IgD-negative memory B cell (primary cell): Measurements from ENCODE around the gene PGRMC2. TPM values are rescaled to one million over a fixed set of nuclear protein-coding genes. Genes with fewer than 3 reads are reported as not detected.
"Not testable (repeated sequence)": the region's sequence is repeated elsewhere in the genome, so short reads cannot be mapped to it uniquely, and the experiment has no call there.

ENCODE experiments used
- H3K27ac Mint-ChIP-seq, 3 donors: one replicate each; pipeline ENCODE4 v1.8.0; 2020 to 2022; ENCODE audit warnings: mild to moderate bottlenecking in 3 of 3, mixed read lengths in 3 of 3, moderate library complexity in 1 of 3
- H3K27me3 Mint-ChIP-seq: one replicate; pipeline ENCODE4 v1.8.0; 2021; ENCODE audit warnings: mixed read lengths
- H3K36me3 Mint-ChIP-seq: one replicate; pipeline ENCODE4 v1.8.0; 2020; ENCODE audit warnings: mild to moderate bottlenecking, mixed read lengths
- H3K4me1 Mint-ChIP-seq, 3 donors: one replicate each; pipeline ENCODE4 v1.8.0; 2020 to 2022; ENCODE audit warnings: mixed read lengths in 3 of 3, mild to moderate bottlenecking in 1 of 3
- H3K4me3 Mint-ChIP-seq, 4 donors: one replicate each; pipeline ENCODE4 v1.8.0; 2020 to 2022; ENCODE audit warnings: mild to moderate bottlenecking in 4 of 4, mixed read lengths in 4 of 4, moderate library complexity in 3 of 4
- H3K9me3 Mint-ChIP-seq, 3 donors: one replicate each; pipeline ENCODE4 v1.8.0; 2020 to 2021; ENCODE audit warnings: mixed read lengths in 3 of 3, mild to moderate bottlenecking in 1 of 3
- polyA plus RNA-seq: library from polyadenylated mRNA; unstranded; fragments of 300-500 nt; fragmentation: Illumina TruSeq; gene quantifications from one replicate; pipeline ENCODE4 v1.2.3, GENCODE V29; 2021

The PGRMC2 gene
- polyA plus RNA-seq, 1 donor from 2014 or later = 16.6 TPM

DNA sequence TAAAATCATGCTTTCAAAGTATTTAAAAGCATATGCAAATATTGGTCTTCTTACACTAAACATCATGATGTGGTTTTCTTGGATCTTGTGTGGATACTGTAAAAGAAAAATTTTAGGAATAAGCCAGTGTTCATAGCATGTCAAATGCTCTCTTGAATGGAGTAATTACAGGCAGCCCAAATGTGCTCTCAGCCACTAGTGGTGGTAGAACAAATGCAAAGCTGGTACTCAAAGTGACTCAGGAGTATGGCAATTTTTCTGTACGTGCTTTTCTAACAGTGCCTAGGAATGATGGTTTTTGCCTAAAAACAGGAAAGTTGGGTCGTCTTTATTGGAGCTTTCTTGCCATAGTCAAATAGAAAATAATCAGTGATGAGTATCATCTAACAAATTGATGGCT, 19.9 kb downstream of the PGRMC2 start:
- H3K9me3 Mint-ChIP-seq = peaks cover 5 to 20% (median 6%) of the 10 kb centered on the region in 3 donors
- H3K36me3 Mint-ChIP-seq = peaks cover 2% of the 10 kb centered on the region

DNA sequence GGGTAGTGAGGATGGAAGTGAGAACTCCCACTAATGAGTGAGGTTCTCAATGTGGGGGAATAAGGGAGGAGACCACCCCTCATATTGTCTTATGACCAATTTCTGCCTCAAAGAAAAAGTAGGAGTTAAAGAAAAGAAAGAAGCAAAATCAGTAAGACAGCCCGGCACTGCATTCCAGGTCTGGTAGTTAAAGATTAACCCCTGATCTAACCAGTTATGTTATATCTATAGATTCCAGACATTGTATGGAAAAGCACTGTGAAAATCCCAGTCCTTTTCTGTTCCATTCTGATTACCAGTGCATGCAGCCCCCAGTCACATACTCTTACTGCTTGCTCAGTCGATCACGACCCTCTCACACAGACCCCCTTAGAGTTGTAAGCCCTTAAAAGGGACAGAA, 20.4 kb downstream of the PGRMC2 start:
- Mint-ChIP-seq H3K27ac (peak overlapping the region in 1 of 3 donors; percentile 42), H3K9me3 (peaks cover 5 to 20% (median 6%) of the 10 kb centered on the region in 3 donors)
- H3K27me3 Mint-ChIP-seq, H3K4me1 Mint-ChIP-seq, H3K36me3 Mint-ChIP-seq, H3K4me3 Mint-ChIP-seq: not testable (repeated sequence)

More for the DNA sequence above, 19.9 kb downstream of the PGRMC2 start:
- Mint-ChIP-seq H3K27me3 (no peaks in the 10 kb centered on the region), H3K4me1 (peaks cover 0 to 1% (median 0%) of the 10 kb centered on the region in 3 donors), H3K27ac (no peak overlapping the region), H3K4me3 (no peak overlapping the region)

- Mint-ChIP-seq H3K27ac (peak overlapping the region in 1 of 3 donors; percentile 59), H3K9me3 (peaks cover 5 to 20% (median 6%) of the 10 kb centered on the region in 3 donors)
- not testable (repeated sequence) for H3K4me3 Mint-ChIP-seq, H3K4me1 Mint-ChIP-seq, H3K36me3 Mint-ChIP-seq, H3K27me3 Mint-ChIP-seq
Measured at GRCh38 chr4:128265550-128265949, 22.1 kb downstream of the PGRMC2 start.

- H3K4me1 Mint-ChIP-seq, H3K27ac Mint-ChIP-seq, H3K36me3 Mint-ChIP-seq, H3K27me3 Mint-ChIP-seq, H3K9me3 Mint-ChIP-seq, H3K4me3 Mint-ChIP-seq: not testable (repeated sequence)
Measured at GRCh38 chr4:128259889-128260288, 27.7 kb downstream of the PGRMC2 start.

GRCh38 chr4:128258166-128258565, 29.4 kb downstream of the PGRMC2 start:
- not testable (repeated sequence) for H3K27ac Mint-ChIP-seq, H3K4me1 Mint-ChIP-seq, H3K4me3 Mint-ChIP-seq, H3K9me3 Mint-ChIP-seq, H3K36me3 Mint-ChIP-seq
- peaks cover 13% of the 10 kb centered on the region for H3K27me3 Mint-ChIP-seq

DNA sequence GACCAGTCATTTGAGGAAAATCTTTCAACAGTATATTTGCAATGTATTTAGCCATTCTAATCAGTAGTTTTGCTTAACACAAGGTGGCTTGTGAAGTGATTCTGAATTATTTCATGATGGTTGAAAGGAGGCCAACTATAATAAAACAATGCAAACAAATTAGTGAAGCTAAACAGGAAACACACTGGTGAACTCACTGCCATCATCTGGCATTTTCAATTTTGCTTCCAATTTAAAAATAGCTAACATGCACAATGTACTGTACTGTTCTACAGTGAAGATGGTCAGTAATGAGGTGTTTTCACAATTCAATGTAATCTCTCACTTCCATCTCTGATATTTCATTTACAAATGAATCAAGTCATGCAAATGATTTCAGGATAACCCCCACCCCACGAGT, 31.1 kb downstream of the PGRMC2 start:
- Mint-ChIP-seq H3K27ac (no peak overlapping the region), H3K9me3 (peaks cover 0 to 5% (median 0%) of the 10 kb centered on the region in 3 donors), H3K4me3 (no peak overlapping the region), H3K27me3 (peaks cover 13% of the 10 kb centered on the region), H3K4me1 (peaks cover 0 to 2% (median 0%) of the 10 kb centered on the region in 3 donors), H3K36me3 (no peaks in the 10 kb centered on the region)

DNA sequence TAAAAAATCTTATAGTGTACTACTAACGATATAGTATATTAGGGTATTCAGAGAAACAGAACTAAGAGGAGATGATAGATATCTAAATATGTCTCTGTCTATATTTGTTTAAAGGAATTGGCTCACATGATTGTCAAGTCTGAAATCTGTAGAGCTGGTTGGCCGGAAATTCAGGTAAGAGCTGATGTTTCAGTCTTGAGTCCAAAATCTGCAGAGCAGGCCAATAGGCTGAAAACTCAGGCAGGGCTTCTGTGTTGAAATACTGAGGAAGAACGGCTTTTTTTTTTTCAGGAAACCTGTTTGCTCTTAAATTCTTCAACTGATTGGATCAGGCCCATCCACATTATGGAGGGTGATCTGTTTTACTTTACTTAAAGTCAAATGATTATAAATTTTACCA, 31.7 kb downstream of the PGRMC2 start:
- Mint-ChIP-seq H3K4me1 (peaks cover 0 to 2% (median 0%) of the 10 kb centered on the region in 3 donors), H3K27me3 (peaks cover 13% of the 10 kb centered on the region), H3K9me3 (peaks cover 0 to 5% (median 0%) of the 10 kb centered on the region in 3 donors), H3K4me3 (no peak overlapping the region), H3K27ac (peak overlapping the region in 1 of 3 donors; percentile 40), H3K36me3 (no peaks in the 10 kb centered on the region)

DNA sequence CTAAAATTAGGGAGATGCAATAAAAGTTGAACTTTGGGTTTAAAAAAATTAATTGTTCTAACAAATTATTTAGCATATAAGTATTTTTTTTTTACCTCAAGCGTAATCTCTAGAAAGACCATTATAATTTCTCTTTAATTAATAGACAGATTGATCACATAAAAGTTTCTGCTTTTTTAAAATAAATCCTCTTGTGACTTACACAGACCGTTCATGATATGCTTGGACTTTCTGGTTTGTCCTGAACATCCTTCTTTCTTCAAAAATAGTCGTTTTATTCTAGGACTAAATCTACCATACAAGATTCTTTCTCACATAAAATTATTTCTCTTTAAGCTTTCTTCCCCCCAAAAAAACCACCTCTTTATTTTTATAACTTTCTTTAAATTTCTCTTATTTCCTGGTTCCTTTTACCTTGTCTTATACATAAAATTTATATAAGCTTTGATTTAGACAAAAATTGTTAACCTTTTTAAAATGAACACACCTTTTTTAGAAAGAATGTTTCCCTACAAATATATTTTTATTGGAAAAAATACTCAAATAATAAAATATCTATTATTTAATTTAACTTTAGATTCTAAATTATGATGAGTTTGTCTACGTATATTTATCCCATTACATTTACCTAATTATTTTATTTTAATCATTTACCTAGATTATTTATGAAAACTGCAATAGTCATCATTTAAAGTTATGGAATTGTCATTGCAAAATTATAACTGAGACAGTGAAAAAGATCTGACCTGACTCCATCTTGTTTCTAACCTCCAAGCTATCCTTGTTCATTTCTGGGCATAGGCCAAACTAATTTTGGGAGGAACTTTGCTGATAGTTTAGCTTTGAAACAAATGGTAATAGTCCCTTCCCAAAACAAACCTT, 37.6 kb downstream of the PGRMC2 start:
- peaks cover 0 to 2% (median 0%) of the 10 kb centered on the region in 3 donors for H3K4me1 Mint-ChIP-seq
- peaks cover 1% of the 10 kb centered on the region for H3K36me3 Mint-ChIP-seq
- peaks cover 6% of the 10 kb centered on the region for H3K27me3 Mint-ChIP-seq
- peaks cover 1 to 14% (median 4%) of the 10 kb centered on the region in 3 donors for H3K9me3 Mint-ChIP-seq
- no peak overlapping the region for H3K27ac Mint-ChIP-seq
- no peak overlapping the region for H3K4me3 Mint-ChIP-seq

- peaks cover 1% of the 10 kb centered on the region for H3K36me3 Mint-ChIP-seq
- H3K4me3 Mint-ChIP-seq = no peak overlapping the region
- H3K27ac Mint-ChIP-seq = no peak overlapping the region
- peaks cover 1 to 12% (median 4%) of the 10 kb centered on the region in 3 donors for H3K9me3 Mint-ChIP-seq
- peaks cover 0 to 2% (median 0%) of the 10 kb centered on the region in 3 donors for H3K4me1 Mint-ChIP-seq
- H3K27me3 Mint-ChIP-seq = peaks cover 2% of the 10 kb centered on the region
Measured at GRCh38 chr4:128247906-128248305, 39.7 kb downstream of the PGRMC2 start.

DNA sequence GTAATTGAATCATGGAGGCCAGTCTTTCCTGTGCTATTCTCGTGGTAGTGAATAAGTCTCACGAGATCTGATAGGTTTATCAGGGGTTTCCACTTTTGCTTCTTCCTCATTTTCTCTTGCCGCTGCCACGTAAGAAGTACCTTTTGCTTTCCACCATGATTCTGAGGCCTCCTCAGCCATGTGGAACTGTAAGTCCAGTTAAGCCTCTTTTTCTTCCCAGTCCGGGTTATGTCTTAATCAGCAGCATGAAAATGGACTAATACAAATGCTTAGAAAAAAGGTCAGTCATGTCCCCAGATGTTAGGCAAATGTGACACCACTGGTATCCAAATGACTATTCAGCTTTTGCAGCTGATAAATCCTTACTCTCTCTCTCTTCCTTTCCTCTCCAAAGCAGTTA, 42.2 kb downstream of the PGRMC2 start:
- Mint-ChIP-seq H3K4me3 (peak overlapping the region in 1 of 4 donors; percentile 20), H3K9me3 (peaks cover 3 to 13% (median 4%) of the 10 kb centered on the region in 3 donors)
- H3K4me1 Mint-ChIP-seq, H3K36me3 Mint-ChIP-seq, H3K27ac Mint-ChIP-seq, H3K27me3 Mint-ChIP-seq: not testable (repeated sequence)

DNA sequence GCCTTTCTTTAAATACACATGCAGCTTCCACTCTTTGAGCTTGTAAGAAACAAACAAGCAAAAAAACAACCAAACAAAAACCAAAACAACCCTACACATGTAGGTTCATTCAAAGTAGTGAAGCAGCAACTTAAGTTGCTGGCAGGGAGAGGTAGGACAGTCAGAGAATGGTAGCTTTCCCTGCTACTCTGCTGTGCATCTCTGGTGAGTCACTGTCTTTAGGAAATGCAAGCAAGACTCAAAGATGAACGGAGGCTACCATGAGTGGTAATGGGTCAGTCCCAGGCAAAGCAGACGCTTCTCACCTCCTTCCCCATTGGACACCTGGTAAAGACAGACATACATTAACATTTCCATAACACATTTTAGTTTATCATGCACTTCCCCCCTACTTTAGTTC, 43.2 kb downstream of the PGRMC2 start:
- Mint-ChIP-seq H3K9me3 (peaks cover 2 to 11% (median 4%) of the 10 kb centered on the region in 3 donors), H3K4me3 (no peak overlapping the region), H3K4me1 (no peaks in the 10 kb centered on the region), H3K27ac (no peak overlapping the region), H3K27me3 (peaks cover 3% of the 10 kb centered on the region), H3K36me3 (peaks cover 1% of the 10 kb centered on the region)

DNA sequence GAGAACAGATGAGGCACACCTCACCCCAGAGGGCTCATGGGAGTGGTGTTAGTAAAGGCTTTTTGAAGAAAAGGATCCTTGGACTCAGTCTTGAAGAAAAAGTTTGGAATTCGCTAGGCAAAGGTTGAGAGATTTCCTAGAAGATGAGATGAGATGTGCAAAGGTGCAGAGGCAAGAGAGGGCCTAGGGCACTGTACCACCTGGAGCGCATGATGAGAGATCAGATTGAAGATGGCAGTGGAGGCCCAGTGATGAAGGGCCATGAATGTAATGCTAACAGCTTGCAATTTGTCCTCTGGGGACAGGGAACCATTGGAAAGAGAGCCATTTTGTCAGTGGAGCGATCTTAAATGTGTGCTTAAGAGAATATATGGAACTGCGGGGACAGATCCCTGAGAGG, 45.0 kb downstream of the PGRMC2 start:
- no peaks in the 10 kb centered on the region for H3K4me1 Mint-ChIP-seq
- H3K4me3 Mint-ChIP-seq = no peak overlapping the region
- no peak overlapping the region for H3K27ac Mint-ChIP-seq
- peaks cover 1% of the 10 kb centered on the region for H3K36me3 Mint-ChIP-seq
- H3K9me3 Mint-ChIP-seq = peaks cover 0 to 8% (median 2%) of the 10 kb centered on the region in 3 donors
- H3K27me3 Mint-ChIP-seq = peaks cover 3% of the 10 kb centered on the region

GRCh38 chr4:128241981-128242380, 45.6 kb downstream of the PGRMC2 start:
- Mint-ChIP-seq H3K4me1 (no peaks in the 10 kb centered on the region), H3K9me3 (peaks cover 0 to 6% (median 2%) of the 10 kb centered on the region in 3 donors), H3K27me3 (peaks cover 3% of the 10 kb centered on the region), H3K36me3 (peaks cover 1% of the 10 kb centered on the region), H3K4me3 (no peak overlapping the region), H3K27ac (no peak overlapping the region)

- H3K27me3 Mint-ChIP-seq = peaks cover 3% of the 10 kb centered on the region
- H3K9me3 Mint-ChIP-seq = peaks cover 0 to 6% (median 2%) of the 10 kb centered on the region in 3 donors
- H3K36me3 Mint-ChIP-seq = no peaks in the 10 kb centered on the region
- no peaks in the 10 kb centered on the region for H3K4me1 Mint-ChIP-seq
- H3K27ac Mint-ChIP-seq = no peak overlapping the region
- no peak overlapping the region for H3K4me3 Mint-ChIP-seq
Measured at GRCh38 chr4:128241425-128241913, 46.1 kb downstream of the PGRMC2 start.

- peaks cover 0 to 4% (median 2%) of the 10 kb centered on the region in 3 donors for H3K9me3 Mint-ChIP-seq
- H3K4me3 Mint-ChIP-seq = no peak overlapping the region
- no peak overlapping the region for H3K27ac Mint-ChIP-seq
- no peaks in the 10 kb centered on the region for H3K36me3 Mint-ChIP-seq
- peaks cover 3% of the 10 kb centered on the region for H3K27me3 Mint-ChIP-seq
- H3K4me1 Mint-ChIP-seq = no peaks in the 10 kb centered on the region
Measured at GRCh38 chr4:128241019-128241418, 46.6 kb downstream of the PGRMC2 start.

DNA sequence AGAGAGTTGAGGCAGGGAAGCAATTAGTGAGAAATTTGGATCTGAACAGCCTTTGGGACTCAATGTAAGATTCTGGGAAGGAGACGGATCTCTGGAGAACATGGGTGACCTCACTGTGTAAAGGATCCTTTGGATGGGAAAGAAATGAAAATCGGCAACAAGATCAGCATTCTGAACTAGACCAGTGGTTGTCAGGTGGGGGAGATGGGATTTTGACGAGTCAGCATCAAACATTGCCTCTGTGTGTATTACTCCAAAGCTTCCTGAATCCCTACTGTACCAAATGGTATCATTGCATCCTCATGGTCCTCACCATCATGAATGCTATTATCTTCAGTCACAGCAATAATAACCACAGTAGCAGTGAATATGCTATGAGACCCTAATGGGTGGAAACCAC, 52.8 kb downstream of the PGRMC2 start:
- H3K4me1 Mint-ChIP-seq = peaks cover 0 to 2% (median 0%) of the 10 kb centered on the region in 3 donors
- H3K4me3 Mint-ChIP-seq = no peak overlapping the region
- no peaks in the 10 kb centered on the region for H3K27me3 Mint-ChIP-seq
- no peak overlapping the region for H3K27ac Mint-ChIP-seq
- H3K36me3 Mint-ChIP-seq = no peaks in the 10 kb centered on the region
- H3K9me3 Mint-ChIP-seq = peaks cover 0 to 4% (median 3%) of the 10 kb centered on the region in 3 donors
